GM19467 (cell line): ENCODE results near the gene ABLIM2.

ENCODE experiments used
- ATAC-seq: cut with Tn5 transposase; IDR thresholded peaks from one replicate; pipeline ENCODE4 v1.9.1; 2021; ENCODE audit warnings: mild to moderate bottlenecking, moderate library complexity; ENCODE audit not compliant: unreplicated experiment

The ABLIM2 gene

DNA sequence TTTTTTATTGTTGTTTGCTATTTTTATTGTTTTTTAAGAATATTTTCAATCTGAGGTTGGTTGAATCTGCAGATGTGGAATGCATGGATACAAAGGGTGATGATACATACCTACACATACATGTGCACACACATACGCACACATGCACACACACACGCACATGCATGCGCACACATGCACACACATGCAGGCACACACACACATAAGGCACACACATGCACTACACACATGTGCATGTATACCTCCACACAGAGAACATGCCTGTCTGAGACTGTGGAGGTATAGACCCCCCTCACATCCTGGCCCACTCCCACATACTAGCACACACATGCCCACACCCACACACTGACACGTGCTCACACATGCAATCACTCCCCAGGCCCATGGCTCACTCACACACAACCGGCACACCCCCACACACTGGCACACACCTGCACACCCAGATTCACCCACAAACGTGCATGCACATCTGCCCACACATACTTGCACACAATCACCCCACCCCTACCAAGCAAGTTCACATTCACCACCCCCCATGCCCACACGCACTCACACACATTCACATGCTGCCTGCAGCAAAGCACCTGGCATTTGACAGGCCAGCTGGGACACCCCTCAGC is 121.4 kb downstream of the ABLIM2 start:
- ATAC-seq, result no peak

DNA sequence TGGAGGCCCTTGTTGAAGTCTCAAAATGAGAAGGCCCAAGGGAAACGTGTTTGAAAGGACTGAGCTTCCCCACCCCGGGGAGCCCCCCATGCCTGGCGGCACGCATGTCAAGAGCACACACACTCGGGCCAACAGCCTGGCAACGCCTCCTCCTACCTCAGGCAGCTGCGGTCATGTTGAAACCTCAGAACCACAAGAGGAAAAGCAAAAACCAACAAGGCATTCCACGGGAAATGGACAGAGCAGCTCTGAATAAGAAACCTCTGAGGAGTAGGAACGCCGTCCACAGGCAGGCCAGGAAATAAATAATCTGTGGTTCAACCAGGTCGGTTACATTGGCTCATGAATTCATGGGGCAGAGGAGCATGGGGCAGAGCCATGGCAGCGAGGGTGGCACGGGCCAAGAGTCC is 123.2 kb downstream of the ABLIM2 start:
- no peak for ATAC-seq

DNA sequence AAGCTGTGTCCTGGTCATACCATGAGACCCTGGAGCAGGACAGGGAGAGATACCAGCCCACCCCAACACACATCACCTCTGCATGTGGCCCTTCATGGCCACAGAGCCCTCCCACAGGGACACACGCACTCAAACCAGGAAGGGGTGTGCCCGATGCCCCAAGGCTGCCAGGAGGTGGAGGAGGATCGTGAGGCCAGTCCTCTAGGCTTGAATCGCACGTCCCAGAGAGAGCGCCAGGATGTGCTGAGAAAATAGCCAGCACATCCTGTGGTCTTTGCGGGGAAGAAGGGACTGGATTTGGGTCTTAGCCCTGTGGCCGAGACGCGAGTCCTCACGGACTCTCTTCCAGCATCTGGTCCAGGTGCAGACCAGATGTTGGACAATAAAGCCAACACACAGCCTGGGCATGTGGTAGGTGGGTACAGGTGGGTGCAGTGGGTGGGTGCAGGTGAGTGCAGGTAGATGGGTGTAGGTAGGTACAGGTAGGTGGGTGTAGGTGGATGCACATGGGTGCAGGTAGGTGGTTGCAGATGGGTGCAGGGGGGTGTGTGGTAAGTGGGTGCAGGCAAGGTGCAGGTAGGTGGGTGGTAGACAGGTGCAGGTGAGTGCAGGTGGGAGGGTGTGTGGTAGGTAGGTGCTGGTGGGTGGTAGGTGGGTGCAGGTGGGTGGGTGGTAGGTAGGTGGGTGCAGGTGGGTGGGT is 124.6 kb downstream of the ABLIM2 start:
- ATAC-seq, result no peak

DNA sequence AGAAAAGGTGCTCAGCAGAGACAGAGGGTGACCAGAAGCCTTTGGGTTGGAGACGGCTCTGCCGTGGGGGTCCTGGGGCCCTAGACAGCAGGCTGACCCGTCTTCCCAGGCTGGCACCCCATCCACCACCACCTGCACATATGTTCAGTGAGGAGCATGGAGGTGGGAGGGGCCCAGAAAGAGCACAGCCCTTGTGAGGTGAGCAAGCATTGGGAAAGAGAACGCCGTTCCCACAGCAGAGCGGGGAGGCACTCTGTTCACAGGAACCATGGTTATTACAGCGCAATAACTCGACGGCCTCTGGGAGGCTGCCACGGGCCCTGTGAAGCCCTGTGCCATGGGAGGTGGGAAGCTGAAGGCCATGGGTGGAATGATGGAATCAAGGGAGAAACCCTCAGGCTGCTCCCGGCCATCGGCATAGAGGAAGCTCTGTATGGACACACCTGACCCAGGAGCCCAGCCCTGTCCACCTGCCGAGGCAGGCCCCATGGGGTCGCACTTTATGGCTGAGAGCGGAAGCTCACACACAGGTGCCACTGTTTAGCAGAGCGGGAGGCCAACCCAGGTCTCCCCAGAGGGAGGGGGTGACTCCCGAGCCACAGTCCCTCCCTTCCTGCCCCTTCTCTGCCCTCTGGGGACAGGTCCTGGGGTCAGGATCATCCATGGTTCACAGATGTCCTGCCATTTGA is 125.4 kb downstream of the ABLIM2 start:
- ATAC-seq, result no peak

DNA sequence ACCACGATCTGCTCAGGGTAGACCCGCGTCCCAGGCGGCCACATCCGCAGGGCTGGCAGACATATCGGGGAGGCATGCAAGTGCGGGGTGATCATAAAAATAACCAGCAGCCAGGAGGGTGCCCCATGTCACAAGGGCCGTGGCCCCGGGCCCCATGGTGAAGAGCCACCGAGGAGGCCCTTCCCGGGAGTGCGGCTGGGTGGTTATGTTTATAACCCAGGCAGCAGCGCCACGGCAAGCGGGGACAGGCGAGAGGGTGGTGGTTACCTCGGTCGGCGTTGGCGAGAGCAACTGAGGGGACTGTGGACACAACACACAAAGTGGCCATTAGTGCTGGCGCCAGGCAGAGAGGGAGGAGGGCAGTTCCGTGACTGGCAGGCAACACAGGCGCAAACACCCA is 126.2 kb downstream of the ABLIM2 start:
- ATAC-seq, result no peak

DNA sequence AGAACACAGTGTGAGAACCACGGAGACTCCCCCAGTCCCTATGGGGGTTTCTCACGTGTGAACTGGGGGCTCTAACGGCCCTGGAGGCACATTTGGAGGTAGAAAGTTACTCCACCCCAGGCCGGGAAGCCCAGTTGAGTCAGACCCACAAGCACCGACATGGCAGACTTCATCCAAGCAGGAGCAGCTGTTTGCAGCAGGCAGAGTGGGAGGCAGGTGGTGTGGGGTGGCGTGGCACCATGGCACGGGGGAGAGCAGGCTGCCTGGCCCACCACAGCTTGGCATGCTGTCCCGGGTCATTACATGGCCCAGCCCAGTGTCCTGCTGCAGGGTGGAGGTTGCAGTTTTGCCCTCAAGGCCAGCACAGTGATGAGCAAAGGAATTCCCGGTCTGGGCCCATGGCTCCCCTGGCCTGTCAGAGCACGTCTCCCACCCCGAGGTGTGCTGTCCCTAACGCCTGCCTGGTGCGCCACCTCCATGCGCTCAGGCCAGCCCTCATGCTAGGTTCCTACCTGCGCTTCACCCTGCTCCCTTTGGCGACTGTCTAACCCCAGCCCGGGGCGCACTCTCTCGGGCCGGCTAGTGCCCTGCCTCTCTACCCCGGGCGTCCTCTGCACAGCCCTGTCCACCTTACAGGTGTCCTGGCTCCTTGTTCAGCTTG is 128.4 kb downstream of the ABLIM2 start:
- ATAC-seq, result no peak

DNA sequence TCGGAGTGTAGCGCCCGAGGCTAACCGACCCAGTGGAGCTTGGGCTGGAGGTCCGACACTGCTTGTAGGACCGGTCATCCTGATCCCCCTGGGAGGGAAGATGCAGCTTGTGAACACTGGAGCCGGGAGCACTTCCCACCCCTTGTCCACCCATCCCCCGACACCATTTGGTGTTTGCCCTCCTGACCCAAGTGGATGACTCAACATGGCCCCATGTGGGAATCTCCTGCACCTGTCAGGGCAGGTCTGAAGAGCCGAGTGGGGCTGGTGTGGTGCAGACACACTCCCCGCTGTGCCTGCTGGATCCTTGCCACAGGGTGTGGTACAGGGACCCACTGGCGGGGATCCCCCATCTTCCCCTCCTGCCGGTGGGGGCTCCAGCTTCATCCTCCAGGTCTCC is 128.9 kb downstream of the ABLIM2 start:
- no peak for ATAC-seq

DNA sequence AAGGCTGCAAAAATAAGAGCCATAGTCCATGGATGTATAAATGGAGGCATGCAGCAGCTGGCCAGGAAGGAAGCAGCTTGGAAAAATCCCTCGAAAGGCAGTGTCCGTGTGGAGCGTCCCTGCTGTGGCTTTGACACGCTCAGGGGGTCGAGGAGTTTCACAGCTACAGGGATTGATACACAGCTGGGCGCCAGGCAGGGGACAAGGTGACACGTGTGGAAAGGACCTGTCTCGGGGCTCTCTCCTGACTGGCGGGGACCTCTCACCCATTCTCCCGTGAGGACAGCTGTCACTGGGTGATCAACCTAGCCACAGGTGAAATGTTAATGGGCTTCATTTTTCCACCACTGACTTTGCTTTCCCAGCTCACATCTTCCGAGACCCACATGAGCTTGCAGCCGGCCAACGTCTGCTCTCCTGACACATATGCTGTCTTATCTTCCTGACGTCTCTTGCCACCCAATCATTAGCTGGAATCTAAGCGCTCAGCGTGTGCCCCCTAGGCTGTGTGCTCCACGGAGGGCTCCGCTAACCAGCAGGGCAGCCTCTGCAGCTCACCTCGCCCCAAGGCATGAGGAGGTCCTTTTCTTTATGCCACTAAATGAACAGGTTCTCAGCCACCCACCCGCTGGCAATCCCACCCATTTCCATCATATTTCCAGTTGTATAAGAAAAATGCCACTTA is 129.6 kb downstream of the ABLIM2 start:
- ATAC-seq, result no peak

DNA sequence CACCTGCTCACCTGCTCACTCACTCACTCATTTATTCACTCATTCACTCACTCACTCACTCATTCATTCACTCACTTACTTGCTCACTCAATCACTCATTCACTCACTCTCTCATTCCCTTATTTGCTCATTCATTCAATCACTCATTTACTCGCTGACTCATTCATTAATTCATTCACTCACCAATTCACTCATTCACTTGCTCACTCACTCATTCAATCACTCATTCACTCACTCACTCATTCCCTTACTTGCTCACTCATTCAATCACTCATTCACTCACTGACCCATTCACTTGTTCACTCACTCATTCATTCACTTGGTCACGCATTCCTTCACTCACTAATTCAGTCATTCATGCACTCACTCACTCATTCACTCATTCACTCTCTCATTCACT is 130.2 kb downstream of the ABLIM2 start:
- ATAC-seq, result no peak

DNA sequence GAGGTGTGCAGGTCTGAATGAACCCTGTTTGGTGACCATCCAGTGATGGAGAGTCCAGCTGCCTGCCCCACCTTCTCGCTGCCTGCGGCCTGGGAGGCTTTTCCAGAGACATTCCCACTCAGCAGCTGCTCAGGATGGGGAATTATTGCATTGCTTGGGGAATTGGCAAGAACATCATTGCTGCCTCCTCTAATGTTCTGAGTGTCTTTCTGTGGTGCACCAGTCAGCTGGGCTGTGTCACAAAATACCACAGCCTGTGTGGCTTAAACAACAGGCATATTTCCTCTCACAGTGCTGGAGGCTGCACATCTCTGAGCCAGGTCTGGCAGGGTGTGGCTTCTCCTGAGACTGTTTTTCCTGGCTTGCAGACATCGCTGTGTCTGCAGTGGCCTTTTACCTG is 132.2 kb downstream of the ABLIM2 start:
- no peak for ATAC-seq

DNA sequence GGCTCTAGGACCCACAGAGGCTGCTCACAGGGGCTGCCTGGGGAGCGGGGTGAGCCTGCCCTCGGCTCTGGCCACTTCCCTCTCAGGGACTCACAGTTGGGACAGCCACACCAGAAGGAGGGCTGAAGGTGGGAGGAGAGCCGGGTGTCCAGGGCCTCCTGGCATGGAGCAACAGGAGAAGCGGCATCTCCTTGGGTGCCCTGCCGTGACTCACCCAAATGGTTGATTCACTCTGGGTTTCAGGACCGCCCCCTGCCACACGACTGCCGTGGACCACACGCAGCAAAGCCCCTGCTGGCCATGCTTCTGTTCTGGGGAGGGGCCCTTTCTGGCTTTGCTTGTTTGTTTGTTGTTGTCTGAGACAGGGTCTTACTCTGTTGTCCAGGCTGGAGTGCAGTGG is 132.9 kb downstream of the ABLIM2 start:
- ATAC-seq, result no peak

DNA sequence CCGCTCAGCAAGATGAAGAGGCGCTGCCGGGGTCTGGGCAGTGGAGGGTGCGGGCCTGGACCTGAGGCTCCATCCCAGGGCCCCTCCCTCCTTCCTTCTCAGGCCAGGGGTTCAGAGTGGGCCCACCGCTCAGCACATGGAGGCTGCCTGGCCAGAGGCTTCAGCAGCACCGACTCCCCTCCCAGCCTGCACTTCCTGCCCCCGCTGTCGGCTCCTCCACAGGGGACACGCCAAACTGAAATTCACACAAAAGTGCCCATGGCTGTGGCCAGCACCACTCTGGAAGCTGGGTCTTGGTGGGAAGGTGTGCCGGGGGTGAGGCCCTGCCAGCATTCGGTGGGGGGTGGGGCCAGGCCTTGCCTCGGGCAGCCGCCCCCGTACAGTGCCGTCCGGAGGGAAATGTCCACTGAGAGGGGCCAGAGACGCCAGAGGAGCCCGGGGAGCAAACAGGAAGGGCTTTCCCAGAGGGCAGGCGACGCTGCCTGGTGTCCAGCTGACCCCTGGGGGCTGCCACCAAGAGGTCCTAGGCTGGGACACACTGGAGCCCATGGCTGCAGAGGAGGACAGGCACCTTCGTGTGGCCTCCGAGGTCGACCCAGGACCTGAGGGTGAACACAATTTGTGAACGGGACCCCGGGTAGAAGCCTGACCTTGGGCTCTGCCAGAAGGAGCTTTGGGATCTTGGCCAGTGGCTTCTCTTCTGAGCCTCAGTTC is 134.4 kb downstream of the ABLIM2 start:
- ATAC-seq, result no peak

DNA sequence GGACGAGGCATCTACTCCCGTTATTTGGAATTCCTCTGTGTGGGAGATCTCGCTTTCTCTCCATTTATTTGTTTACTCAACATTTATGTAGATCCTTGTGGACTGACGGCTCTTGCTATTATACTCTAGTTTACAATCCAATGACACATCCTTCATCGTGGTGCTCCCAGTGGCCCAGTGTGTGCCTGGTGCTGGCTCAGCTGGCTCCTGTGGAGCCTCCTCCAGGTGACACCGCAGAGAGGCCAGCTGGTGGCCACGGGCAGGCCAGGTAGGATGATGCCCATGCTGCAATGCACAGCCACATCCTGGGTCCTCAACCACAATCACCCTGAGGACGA is 134.9 kb downstream of the ABLIM2 start:
- ATAC-seq, result no peak

DNA sequence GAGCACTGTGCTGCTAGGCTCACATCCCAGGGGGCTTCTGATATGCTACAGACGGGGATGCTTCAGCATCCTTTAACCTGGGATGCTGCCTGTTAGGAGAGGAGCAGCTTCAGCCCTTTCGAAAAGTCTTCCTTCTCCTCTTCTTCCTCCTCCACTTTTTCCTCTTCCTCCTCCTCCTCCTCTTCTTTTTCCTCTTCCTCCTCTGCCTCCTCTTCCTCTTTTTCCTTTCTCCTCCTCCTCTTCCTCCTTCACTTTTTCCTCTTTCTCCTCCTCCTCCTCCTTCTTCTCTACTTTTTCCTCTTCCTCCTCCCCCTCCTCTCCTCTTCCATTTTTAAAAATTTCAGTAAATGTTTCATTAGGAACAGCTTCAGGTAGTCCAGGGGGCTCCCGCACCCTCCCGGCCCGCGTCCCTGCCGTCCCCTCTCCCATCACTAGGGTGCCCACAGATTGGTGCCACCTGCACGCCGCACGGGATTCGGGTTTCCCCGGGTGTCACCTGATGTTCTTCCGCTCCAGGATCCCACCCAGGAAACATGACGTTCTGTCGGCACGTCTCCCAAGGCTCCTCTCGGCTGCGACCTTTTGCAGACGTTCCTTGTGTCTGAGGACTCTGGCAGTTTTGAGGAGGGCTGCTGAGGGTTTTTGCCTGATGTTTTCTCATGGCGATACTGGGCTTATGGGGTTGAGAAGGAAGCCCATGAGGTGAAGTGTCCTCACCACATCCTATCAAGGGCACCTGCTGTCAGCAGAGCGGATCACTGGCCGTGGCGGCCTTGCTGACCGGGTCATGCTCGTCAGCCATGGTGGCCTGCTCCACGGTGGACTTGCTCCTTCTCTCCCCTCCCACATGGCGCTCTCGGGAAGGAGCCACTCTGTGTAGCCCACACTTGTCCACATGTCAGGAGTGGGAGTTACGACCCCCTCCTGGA is 135.6 kb downstream of the ABLIM2 start:
- ATAC-seq, result no peak

DNA sequence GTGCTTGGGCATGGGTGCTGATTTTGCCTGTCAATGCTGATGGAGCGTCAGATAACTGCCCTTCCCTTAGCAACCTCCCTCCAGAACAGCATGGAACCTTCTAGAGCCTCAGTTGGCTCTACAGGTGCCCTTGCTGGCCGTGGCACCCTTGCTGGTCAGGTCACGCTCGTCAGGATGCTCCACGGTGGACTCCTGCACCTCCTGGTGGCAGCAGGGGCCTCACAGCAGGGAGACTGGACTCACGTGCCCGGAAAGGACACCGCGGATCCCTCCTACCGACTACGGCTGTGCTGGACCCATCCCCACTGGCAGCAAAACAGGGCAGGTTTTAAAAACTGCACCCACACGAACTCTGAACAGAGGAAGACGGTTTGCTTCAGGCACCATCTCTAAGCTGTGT is 136.8 kb downstream of the ABLIM2 start:
- no peak for ATAC-seq

DNA sequence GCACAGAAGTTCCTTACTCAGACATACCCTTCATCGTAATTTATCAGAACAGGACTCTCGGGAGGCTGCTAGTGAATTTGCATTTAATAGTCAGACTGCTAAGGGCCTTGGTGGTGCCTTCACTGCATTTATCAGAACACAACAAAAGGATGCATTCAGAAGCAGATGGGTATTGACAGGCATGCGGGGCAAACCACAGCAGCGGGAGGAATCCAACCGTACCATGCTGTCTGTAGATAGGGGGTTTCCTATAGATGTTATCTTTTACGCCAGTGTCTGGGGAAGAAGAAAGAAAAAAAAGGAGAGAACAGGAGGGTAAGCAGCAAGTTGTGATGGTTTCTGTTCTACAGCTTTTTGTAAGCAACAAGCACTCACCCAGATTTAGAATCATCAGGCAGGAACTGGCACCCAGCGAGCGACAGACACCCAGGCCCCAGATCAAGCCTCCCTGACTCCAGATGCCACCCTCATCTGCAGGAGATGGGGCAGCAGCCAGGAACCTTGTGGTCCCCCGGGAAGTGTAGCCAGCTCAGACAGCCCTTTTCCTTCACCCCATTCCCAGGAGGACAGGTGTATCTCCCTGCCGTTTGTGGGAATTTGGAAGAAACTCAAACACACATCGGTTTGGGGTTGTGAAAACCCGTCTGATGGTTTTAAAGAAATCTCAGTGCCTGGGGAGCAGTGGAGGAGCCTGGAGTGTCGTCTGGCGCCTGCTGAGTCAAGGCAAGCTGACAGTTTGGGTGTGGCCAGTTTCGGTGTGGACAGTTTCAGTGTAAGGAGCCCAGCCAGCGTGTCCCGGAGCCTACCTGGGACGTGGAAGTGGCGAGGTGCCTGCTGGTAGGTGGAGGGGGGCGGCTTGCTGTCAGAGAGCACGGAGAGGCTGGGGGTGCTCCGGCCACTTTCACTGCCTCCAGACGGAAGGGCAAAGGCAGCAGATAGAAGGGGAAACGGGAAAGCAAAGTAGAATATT is 138.9 kb downstream of the ABLIM2 start:
- no peak for ATAC-seq

DNA sequence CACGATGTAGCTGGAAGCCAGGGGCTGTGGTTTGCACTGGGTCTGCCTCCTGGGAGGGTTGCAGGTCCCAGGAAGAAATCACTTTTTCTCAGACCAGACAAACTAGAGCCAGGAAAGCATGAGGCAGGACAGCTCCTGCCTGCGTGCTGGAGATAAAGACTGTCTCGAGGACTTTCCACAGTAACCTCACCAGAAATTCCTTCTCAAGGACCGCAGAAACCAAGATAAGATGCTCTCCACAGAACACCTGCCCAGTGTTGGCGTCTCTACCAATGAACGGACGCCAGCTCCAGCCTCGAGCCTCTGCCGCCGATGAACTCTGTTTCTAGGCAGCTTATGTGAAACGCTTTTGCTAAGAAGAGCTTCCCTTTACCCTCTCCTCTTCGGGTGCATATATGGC is 142.1 kb downstream of the ABLIM2 start:
- no peak for ATAC-seq

DNA sequence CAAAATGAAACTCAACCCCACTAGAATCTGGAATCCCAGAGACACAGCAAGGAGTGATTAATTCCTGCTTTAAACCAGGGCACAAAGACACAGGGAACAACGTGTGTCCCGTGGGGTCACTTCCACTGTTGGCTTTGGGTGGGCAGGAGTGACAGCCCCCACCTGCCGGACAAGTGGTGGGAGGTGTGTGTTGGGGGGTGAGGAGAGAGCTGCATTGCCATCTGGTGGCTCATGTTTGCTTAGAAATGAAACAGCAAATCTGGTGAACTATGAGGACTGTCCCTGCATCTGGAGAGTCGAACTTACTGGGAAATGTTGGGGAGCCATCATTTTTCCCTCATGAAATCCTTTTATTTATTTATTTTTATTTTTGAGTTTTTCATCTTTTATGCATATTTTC is 143.1 kb downstream of the ABLIM2 start:
- no peak for ATAC-seq
